Smooth muscle cell of the brain vasculature (primary cell): ENCODE measurements around the gene ADGRA1.
"Not testable (repeated sequence)": the region's sequence is repeated elsewhere in the genome, so short reads cannot be mapped to it uniquely, and the experiment has no call there.

Experiments
- DNase-seq: peaks from one replicate; pipeline ENCODE4 v3.0.0-alpha.2; 2012; ENCODE audit warnings: low read depth, low spot score

ADGRA1 gene

GRCh38 chr10:133162910-133163856 is 75.5 kb downstream of the ADGRA1 start:
- DNase-seq, result no peak

GRCh38 chr10:133163889-133164815 is 76.4 kb downstream of the ADGRA1 start:
- DNase-seq, result no peak

- DNase-seq, result no peak
Measured at GRCh38 chr10:133164816-133165555, 77.3 kb downstream of the ADGRA1 start.

GRCh38 chr10:133165556-133166503 is 78.1 kb downstream of the ADGRA1 start:
- no peak for DNase-seq

GRCh38 chr10:133166504-133166827 is 78.7 kb downstream of the ADGRA1 start:
- no peak for DNase-seq

GRCh38 chr10:133166828-133167692 is 79.3 kb downstream of the ADGRA1 start:
- no peak for DNase-seq

GRCh38 chr10:133167693-133168616 is 80.2 kb downstream of the ADGRA1 start:
- DNase-seq, result no peak

GRCh38 chr10:133168617-133169031 is 80.9 kb downstream of the ADGRA1 start:
- DNase-seq, result no peak

GRCh38 chr10:133169173-133169947 is 81.6 kb downstream of the ADGRA1 start:
- no peak for DNase-seq

GRCh38 chr10:133170092-133170491 is 82.4 kb downstream of the ADGRA1 start:
- DNase-seq, result no peak

GRCh38 chr10:133173860-133174640 is 86.3 kb downstream of the ADGRA1 start:
- DNase-seq, result no peak

- no peak for DNase-seq
Measured at GRCh38 chr10:133174689-133175263, 87.1 kb downstream of the ADGRA1 start.

GRCh38 chr10:133175624-133176023 is 87.9 kb downstream of the ADGRA1 start:
- not testable (repeated sequence) for DNase-seq

GRCh38 chr10:133176546-133176945 is 88.8 kb downstream of the ADGRA1 start:
- no peak for DNase-seq

- no peak for DNase-seq
Measured at GRCh38 chr10:133177380-133178157, 89.8 kb downstream of the ADGRA1 start.
